GM12864 (cell line): ENCODE data around the gene RHBDD1.

Source experiments
- DNase-seq: peaks from one replicate; pipeline ENCODE4 v3.0.0-alpha.2; 2011; ENCODE audit warnings: low read depth
- H3K4me3 ChIP-seq: 2 replicates; pipeline ENCODE4 v1.5.1; 2011; ENCODE audit warnings: mild to moderate bottlenecking, low read depth, low read length, control low read depth
- CTCF ChIP-seq: IDR thresholded peaks from 2 replicates; pipeline ENCODE4 v1.5.1; 2011; ENCODE audit warnings: low read depth, mild to moderate bottlenecking, moderate library complexity, low read length, control low read depth, inconsistent platforms; ENCODE audit errors: missing control alignments

RHBDD1 gene

GRCh38 chr2:226984750-226985582, 149.1 kb downstream of the RHBDD1 start:
- no peak overlapping the region for H3K4me3 ChIP-seq
- TF ChIP-seq CTCF: peak; percentile 56
- peak; percentile 53 for DNase-seq

- no peak for DNase-seq
- H3K4me3 ChIP-seq: no peak overlapping the region
- no peak for TF ChIP-seq CTCF
Measured at GRCh38 chr2:226985583-226985946, 149.7 kb downstream of the RHBDD1 start.

- no peak for TF ChIP-seq CTCF
- no peak overlapping the region for H3K4me3 ChIP-seq
- DNase-seq: no peak
Measured at GRCh38 chr2:226991663-226992062, 155.8 kb downstream of the RHBDD1 start.

GRCh38 chr2:226993171-226993570, 157.3 kb downstream of the RHBDD1 start:
- no peak overlapping the region for H3K4me3 ChIP-seq
- no peak for DNase-seq
- no peak for TF ChIP-seq CTCF

GRCh38 chr2:226994775-226995174, 158.9 kb downstream of the RHBDD1 start:
- no peak for DNase-seq
- TF ChIP-seq CTCF: peak; percentile 37
- H3K4me3 ChIP-seq: no peak overlapping the region

GRCh38 chr2:226995625-226996041, 159.8 kb downstream of the RHBDD1 start:
- DNase-seq: peak; percentile 12
- H3K4me3 ChIP-seq: no peak overlapping the region
- no peak for TF ChIP-seq CTCF

- no peak overlapping the region for H3K4me3 ChIP-seq
- no peak for TF ChIP-seq CTCF
- no peak for DNase-seq
Measured at GRCh38 chr2:226999661-227000060, 163.8 kb downstream of the RHBDD1 start.
